SK-N-SH (cell line): Measurements from ENCODE around the gene STK38. TPM values are rescaled to one million over a fixed set of nuclear protein-coding genes. Genes with fewer than 3 reads are reported as not detected.

Source experiments
- CTCF ChIA-PET: fragments of 300-600, 350-600 bp; formaldehyde crosslinking; extraction: SDS; loops from one replicate; lab custom pipeline; 2021; lab: Yijun Ruan, JAX
- POLR2A ChIA-PET: fragments of 350-600 bp; sonication (Branson Sonifier 250); formaldehyde crosslinking; extraction: SDS; loops from one replicate; lab custom pipeline; 2020; ENCODE audit warnings: antibody characterized with exemption, inconsistent platforms; lab: Yijun Ruan, JAX
- DNase-seq: peaks from one replicate; pipeline ENCODE4 v3.0.0; 2012
- H2AFZ ChIP-seq: fragments of 200-600 bp; sonication (generic); 2 replicates; pipeline ENCODE4 v1.8.1; 2016; ENCODE audit warnings: antibody characterized with exemption, mild to moderate bottlenecking, low read depth
- H3F3A ChIP-seq: fragments of 200-600 bp; sonication (generic); replicated peaks from 2 replicates; pipeline ENCODE3; 2016; ENCODE audit warnings: antibody characterized with exemption, mild to moderate bottlenecking; ENCODE audit not compliant: insufficient read depth
- H3K27ac ChIP-seq, 2 experiments: fragments of 200-500 bp in 1 of 2; fragments of 200-600 bp in 1 of 2; sonication (Bioruptor generic) in 1 of 2; sonication (generic), shearing (Covaris generic) in 1 of 2; 2 replicates each; pipeline versions ENCODE4 v1.5.1 to v1.6.1; 2014 to 2016; ENCODE audit warnings: low read depth in 2 of 2, inconsistent platforms in 1 of 2, low read length in 1 of 2, mild to moderate bottlenecking in 1 of 2, mixed read lengths in 1 of 2
- H3K27me3 ChIP-seq: fragments of 200-600 bp; sonication (generic), shearing (Covaris generic); 2 replicates; pipeline ENCODE4 v1.6.1; 2016; ENCODE audit warnings: mixed run types; ENCODE audit not compliant: insufficient read depth
- H3K36me3 ChIP-seq, 2 experiments: fragments of 200-500 bp in 1 of 2; fragments of 200-600 bp in 1 of 2; sonication (Bioruptor generic) in 1 of 2; sonication (generic) in 1 of 2; replicated peaks in 1 of 2; 2 replicates each; pipeline versions ENCODE3 to v1.5.1; 2014 to 2016; ENCODE audit warnings: low read length in 1 of 2, mild to moderate bottlenecking in 1 of 2; ENCODE audit not compliant: insufficient read depth in 2 of 2, control insufficient read depth in 1 of 2
- H3K4me1 ChIP-seq, 2 experiments: fragments of 200-500 bp in 1 of 2; fragments of 200-600 bp in 1 of 2; sonication (Bioruptor generic) in 1 of 2; sonication (generic), shearing (Covaris generic) in 1 of 2; 2 replicates each; pipeline versions ENCODE4 v1.5.1 to v1.6.1; 2014 to 2016; ENCODE audit warnings: low read depth in 1 of 2, low read length in 1 of 2, mixed run types in 1 of 2; ENCODE audit not compliant: insufficient read depth in 2 of 2, control insufficient read depth in 1 of 2
- H3K4me2 ChIP-seq: fragments of 200-600 bp; sonication (generic), shearing (Covaris generic); 2 replicates; pipeline ENCODE4 v1.6.1; 2017; ENCODE audit warnings: mixed run types
- H3K4me3 ChIP-seq, 2 experiments: fragments of 200-500 bp in 1 of 2; fragments of 200-600 bp in 1 of 2; sonication (Bioruptor generic) in 1 of 2; sonication (generic), shearing (Covaris generic) in 1 of 2; 2 replicates each; pipeline versions ENCODE4 v1.5.1 to v1.8.1; 2014 to 2016; ENCODE audit warnings: low read depth in 2 of 2, inconsistent platforms in 1 of 2, low read length in 1 of 2, mild to moderate bottlenecking in 1 of 2, mixed read lengths in 1 of 2, moderate library complexity in 1 of 2
- H3K79me2 ChIP-seq: fragments of 200-600 bp; sonication (generic); 2 replicates; pipeline ENCODE4 v1.8.1; 2017; ENCODE audit warnings: mild to moderate bottlenecking; ENCODE audit not compliant: insufficient read depth
- H3K9ac ChIP-seq: fragments of 200-600 bp; sonication (generic); 2 replicates; pipeline ENCODE4 v1.6.1; 2017; ENCODE audit warnings: mixed run types
- H3K9me2 ChIP-seq: fragments of 200-600 bp; sonication (generic); 2 replicates; pipeline ENCODE4 v1.6.1; 2017; ENCODE audit warnings: mixed run types
- H3K9me3 ChIP-seq: fragments of 200-600 bp; sonication (generic); 2 replicates; pipeline ENCODE4 v1.6.1; 2017; ENCODE audit warnings: mixed run types, mild to moderate bottlenecking, moderate library complexity
- H4K20me1 ChIP-seq: fragments of 200-600 bp; sonication (generic); 2 replicates; pipeline ENCODE4 v1.6.1; 2017; ENCODE audit warnings: mild to moderate bottlenecking, mixed run types; ENCODE audit not compliant: insufficient read depth
- CTCF ChIP-seq: fragments of 200-600 bp; sonication (generic); IDR thresholded peaks from 2 replicates; pipeline ENCODE4 v1.6.1; 2017; ENCODE audit warnings: antibody characterized with exemption, mild to moderate bottlenecking, moderate library complexity
- ELF1 ChIP-seq: IDR thresholded peaks from 2 replicates; pipeline ENCODE4 v1.4.0; 2012
- EP300 ChIP-seq, 2 experiments: IDR thresholded peaks; 2 replicates each; pipeline versions ENCODE4 v1.4.0 to v1.6.1; 2012; ENCODE audit warnings: borderline replicate concordance in 1 of 2, low read depth in 1 of 2, low read length in 1 of 2
- EZH2phosphoT487 ChIP-seq: fragments of 200-600 bp; sonication (generic); IDR thresholded peaks from 2 replicates; pipeline ENCODE4 v1.6.1; 2017; ENCODE audit warnings: low read depth, mixed run types, mild to moderate bottlenecking, antibody characterized with exemption, moderate library complexity, borderline replicate concordance
- FOSL2 ChIP-seq: IDR thresholded peaks from 2 replicates; pipeline ENCODE4 v1.4.0; 2012; ENCODE audit warnings: low read depth, mild to moderate bottlenecking, moderate library complexity, borderline replicate concordance
- FOXJ3 ChIP-seq: sonication (generic); formaldehyde crosslinking; IDR thresholded peaks from 2 replicates; pipeline ENCODE4 v1.5.1; 2020; ENCODE audit warnings: mild to moderate bottlenecking, missing genetic modification reagents
- FOXM1 ChIP-seq: IDR thresholded peaks from 2 replicates; pipeline ENCODE4 v1.4.0; 2012; ENCODE audit warnings: low read depth, mild to moderate bottlenecking
- GATA2 ChIP-seq: sonication (generic); formaldehyde crosslinking; IDR thresholded peaks from 2 replicates; pipeline ENCODE4 v1.5.0; 2020; ENCODE audit warnings: mild to moderate bottlenecking, missing genetic modification reagents
- JUND ChIP-seq: IDR thresholded peaks from 2 replicates; pipeline ENCODE4 v1.4.0; 2012
- MEF2A ChIP-seq: IDR thresholded peaks from 2 replicates; pipeline ENCODE4 v1.4.0; 2012; ENCODE audit warnings: low read depth, borderline replicate concordance
- RXRA ChIP-seq: IDR thresholded peaks from 2 replicates; pipeline ENCODE4 v1.4.0; 2012; ENCODE audit warnings: low read depth, mild to moderate bottlenecking, borderline replicate concordance
- SMC3 ChIP-seq: IDR thresholded peaks from 2 replicates; pipeline ENCODE4 v1.6.1; 2012; ENCODE audit warnings: low read depth, low read length, improper control_type of control experiment
- TAF1 ChIP-seq: IDR thresholded peaks from 2 replicates; pipeline ENCODE4 v1.6.1; 2012; ENCODE audit warnings: low read depth, mild to moderate bottlenecking, low read length, moderate library complexity, borderline replicate concordance
- YY1 ChIP-seq: IDR thresholded peaks from 2 replicates; pipeline ENCODE4 v1.4.0; 2012; ENCODE audit warnings: low read depth, mild to moderate bottlenecking
- WGBS: methylation state at CpG from one replicate; pipeline ENCODE4 v1.1.6; 2017; ENCODE audit warnings: low lambda C conversion rate; 5-methylcytosine and 5-hydroxymethylcytosine counted together
- polyA plus RNA-seq, 3 experiments: library from polyadenylated mRNA; depleted of rRNA; stranded (reverse); fragments of >200 nt; gene quantifications; 2 replicates each; pipeline ENCODE4 v1.2.3, GENCODE V29; 2012
- TF ChIP-seq, protein P1 (sequence below): fragments of 150-350 bp; IDR thresholded peaks from 2 replicates; pipeline ENCODE4 v1.6.1; 2017; ENCODE audit warnings: antibody characterized with exemption, low read length, low read depth, borderline replicate concordance
- TF ChIP-seq, protein P2 (sequence below): fragments of 150-350 bp; IDR thresholded peaks from 2 replicates; pipeline ENCODE4 v1.6.1; 2016; ENCODE audit warnings: mild to moderate bottlenecking, low read depth, low read length

Gene STK38
- polyA plus RNA-seq, 1 of the 3 experiments (the other 2 are of a cell fraction), result 10.2 TPM

DNA sequence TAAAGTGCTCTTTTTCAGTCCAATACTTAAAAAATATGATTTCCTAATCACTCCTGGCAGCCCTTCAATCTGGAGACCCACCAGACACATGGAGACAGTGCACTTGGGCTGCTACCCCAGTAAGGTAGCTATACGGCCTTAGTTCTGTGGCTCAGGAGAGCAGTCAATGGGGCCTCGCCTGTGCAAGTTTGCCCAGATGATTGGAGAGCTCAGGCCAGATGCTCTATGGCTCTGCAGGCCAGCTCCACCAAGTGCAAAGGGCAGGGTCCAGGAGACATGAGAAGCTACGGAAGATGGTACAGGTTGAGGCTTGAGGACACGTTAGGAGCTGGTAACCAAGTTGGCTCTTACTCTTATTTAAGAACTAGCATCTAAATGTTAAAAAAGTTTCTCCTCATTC is 30.7 kb downstream of the STK38 start:
- H3K36me3 ChIP-seq, result peaks cover 47 to 61% of the 10 kb centered on the region in 2 experiments
- H3F3A ChIP-seq, result no peaks in the 10 kb centered on the region
- no peaks in the 10 kb centered on the region for H4K20me1 ChIP-seq
- no peaks in the 10 kb centered on the region for H3K9me3 ChIP-seq
- DNase-seq, result peak; percentile 14
- H3K4me2 ChIP-seq, result no peak overlapping the region
- H3K27ac ChIP-seq, result peak overlapping the region in 1 of 2 experiments; percentile 22; a peak in 1 of 4 replicates
- H2AFZ ChIP-seq, result no peak overlapping the region
- ChIA-PET CTCF (interaction anchor here (0.6 to 1.6 kb wide), 4 partner anchors 9 to 175 kb away, joined by 3 read pairs; no protein-coding TSS in a partner anchor), POLR2A (no interaction called here)
- peaks cover 0 to 6% of the 10 kb centered on the region in 2 experiments; a peak in 2 of 4 replicates for H3K4me1 ChIP-seq
- TF ChIP-seq MEF2A (no peak), TAF1 (no peak), EZH2phosphoT487 (no peak), FOSL2 (no peak), YY1 (no peak)
- TF ChIP-seq, protein P1, sequence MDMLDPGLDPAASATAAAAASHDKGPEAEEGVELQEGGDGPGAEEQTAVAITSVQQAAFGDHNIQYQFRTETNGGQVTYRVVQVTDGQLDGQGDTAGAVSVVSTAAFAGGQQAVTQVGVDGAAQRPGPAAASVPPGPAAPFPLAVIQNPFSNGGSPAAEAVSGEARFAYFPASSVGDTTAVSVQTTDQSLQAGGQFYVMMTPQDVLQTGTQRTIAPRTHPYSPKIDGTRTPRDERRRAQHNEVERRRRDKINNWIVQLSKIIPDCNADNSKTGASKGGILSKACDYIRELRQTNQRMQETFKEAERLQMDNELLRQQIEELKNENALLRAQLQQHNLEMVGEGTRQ, result no peak
- H3K9me2 ChIP-seq, result no peaks in the 10 kb centered on the region
- no peak overlapping the region for H3K9ac ChIP-seq
- no peak overlapping the region for H3K4me3 ChIP-seq
- no peaks in the 10 kb centered on the region for H3K27me3 ChIP-seq
- WGBS, result 87% methylated on average over 3 of the region's 4 CpGs
- H3K79me2 ChIP-seq, result no peaks in the 10 kb centered on the region

DNA sequence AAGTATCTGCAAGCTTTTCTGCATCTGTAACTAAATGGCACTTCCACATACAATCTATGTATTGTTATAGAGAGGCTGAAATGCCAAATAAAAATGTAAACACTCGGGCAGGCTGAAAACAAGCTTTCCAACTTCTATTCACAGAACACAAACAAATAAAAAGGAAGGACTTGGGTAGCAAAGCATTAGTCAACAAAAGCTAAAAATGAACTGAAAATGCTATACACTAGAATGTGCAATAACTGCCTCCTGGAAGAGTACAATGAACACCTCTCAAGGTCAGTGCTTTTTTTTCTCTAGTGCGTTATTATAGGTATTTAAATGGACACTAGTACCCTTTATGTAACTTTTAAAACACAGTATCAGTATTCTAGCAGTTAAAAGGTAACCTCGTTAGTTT is 31.4 kb downstream of the STK38 start:
- WGBS, result 99% methylated on average over 3 of the region's 3 CpGs
- POLR2A ChIA-PET, result interaction anchor here (0.6 kb wide), 1 partner anchor 325 kb away, joined by 3 read pairs; no protein-coding TSS in a partner anchor

DNA sequence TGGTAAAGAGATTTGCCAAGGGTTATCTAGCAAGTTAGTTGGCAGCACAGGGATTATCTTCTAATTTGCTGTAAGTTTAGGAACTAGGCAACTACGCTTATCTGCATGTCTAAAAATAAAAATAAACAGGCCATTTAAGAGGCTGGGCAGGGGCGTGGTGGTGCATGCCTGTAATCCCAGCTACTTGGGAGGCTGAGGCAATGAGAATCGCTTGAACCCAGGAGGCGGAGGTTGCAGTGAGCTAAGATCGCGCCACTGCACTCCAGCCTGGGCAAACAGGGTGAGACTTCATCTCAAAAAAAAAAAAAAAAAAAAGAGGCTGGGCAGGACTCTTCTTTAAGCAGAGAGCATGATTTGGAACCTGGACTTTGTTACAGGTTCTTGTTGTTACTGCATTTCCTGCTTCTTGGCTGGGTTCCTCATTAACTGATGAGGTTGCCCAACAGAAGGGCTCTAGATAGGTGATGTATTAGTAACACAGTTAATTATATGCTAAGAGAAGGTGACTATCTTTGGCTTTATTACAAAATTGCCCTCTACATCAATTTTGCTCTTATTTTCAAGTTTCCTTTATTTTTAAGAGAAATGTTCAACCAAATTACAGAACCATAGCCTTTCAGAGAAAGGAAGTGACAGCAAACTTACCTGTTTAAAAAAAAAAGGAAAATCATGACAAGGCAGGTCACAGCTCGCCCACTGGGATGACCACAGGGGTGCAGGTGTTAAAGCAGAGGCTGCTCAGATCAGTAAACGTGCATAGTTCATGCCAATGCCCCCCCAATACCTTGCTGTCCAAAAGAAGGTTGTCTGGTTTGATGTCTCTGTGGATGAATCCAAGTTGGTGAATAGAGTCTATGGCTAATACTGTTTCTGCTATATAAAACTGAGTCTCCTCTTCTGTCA is 32.5 kb downstream of the STK38 start:
- Histone ChIP-seq H3K4me3 (no peak overlapping the region), H3K79me2 (no peaks in the 10 kb centered on the region), H3K9me2 (no peaks in the 10 kb centered on the region), H3K27ac (no peak overlapping the region), H3K9me3 (no peaks in the 10 kb centered on the region), H3K9ac (no peak overlapping the region), H3F3A (no peaks in the 10 kb centered on the region), H3K4me2 (no peak overlapping the region), H4K20me1 (no peaks in the 10 kb centered on the region), H3K36me3 (peaks cover 48% of the 10 kb centered on the region in 2 experiments), H2AFZ (no peak overlapping the region), H3K27me3 (no peaks in the 10 kb centered on the region), H3K4me1 (peaks cover 0 to 6% of the 10 kb centered on the region in 2 experiments; a peak in 2 of 4 replicates)
- WGBS, result 95% methylated on average over 8 of the region's 8 CpGs
- ChIA-PET CTCF (interaction anchor here (0.9 to 1.6 kb wide), 2 partner anchors 18 to 174 kb away, joined by 3 to 4 read pairs; no protein-coding TSS in a partner anchor), POLR2A (no interaction called here)
- DNase-seq, result no peak
- TF ChIP-seq CTCF (no peak), TAF1 (no peak), GATA2 (CRISPR knock-in tag) (no peak), EP300 (IDR thresholded peaks at IDR 0.05; ENCODE audit: borderline replicate concordance in 1 of 2, low read depth in 1 of 2, low read length in 1 of 2) (no peak), EZH2phosphoT487 (no peak), RXRA (no peak), ELF1 (no peak), JUND (no peak), FOXM1 (no peak), FOXJ3 (CRISPR knock-in tag) (no peak)
- TF ChIP-seq, protein P2, sequence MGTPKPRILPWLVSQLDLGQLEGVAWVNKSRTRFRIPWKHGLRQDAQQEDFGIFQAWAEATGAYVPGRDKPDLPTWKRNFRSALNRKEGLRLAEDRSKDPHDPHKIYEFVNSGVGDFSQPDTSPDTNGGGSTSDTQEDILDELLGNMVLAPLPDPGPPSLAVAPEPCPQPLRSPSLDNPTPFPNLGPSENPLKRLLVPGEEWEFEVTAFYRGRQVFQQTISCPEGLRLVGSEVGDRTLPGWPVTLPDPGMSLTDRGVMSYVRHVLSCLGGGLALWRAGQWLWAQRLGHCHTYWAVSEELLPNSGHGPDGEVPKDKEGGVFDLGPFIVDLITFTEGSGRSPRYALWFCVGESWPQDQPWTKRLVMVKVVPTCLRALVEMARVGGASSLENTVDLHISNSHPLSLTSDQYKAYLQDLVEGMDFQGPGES, result no peak

More for the DNA sequence above, 31.4 kb downstream of the STK38 start:
- H3K27me3 ChIP-seq, result no peaks in the 10 kb centered on the region
- no peak overlapping the region for H3K4me2 ChIP-seq
- H3K4me1 ChIP-seq, result peaks cover 0 to 6% of the 10 kb centered on the region in 2 experiments; a peak in 2 of 4 replicates
- peaks cover 50 to 54% of the 10 kb centered on the region in 2 experiments for H3K36me3 ChIP-seq
- no peak overlapping the region for H3K27ac ChIP-seq
- H3K9me3 ChIP-seq, result no peaks in the 10 kb centered on the region
- TF ChIP-seq MEF2A (no peak), SMC3 (no peak), RXRA (no peak)
- no peak overlapping the region for H3K9ac ChIP-seq
- DNase-seq, result no peak
- H3K79me2 ChIP-seq, result no peaks in the 10 kb centered on the region
- CTCF ChIA-PET, result interaction anchor here (0.6 to 1.6 kb wide), 4 partner anchors 16 to 175 kb away, joined by 3 to 4 read pairs (median 3); no protein-coding TSS in a partner anchor
- no peak overlapping the region for H3K4me3 ChIP-seq
- no peaks in the 10 kb centered on the region for H3F3A ChIP-seq
- no peak overlapping the region for H2AFZ ChIP-seq
- H4K20me1 ChIP-seq, result no peaks in the 10 kb centered on the region
- no peaks in the 10 kb centered on the region for H3K9me2 ChIP-seq
